HG02884 (cell line): Measurements from ENCODE around the gene ACVR1.
"Not testable (repeated sequence)": the region's sequence is repeated elsewhere in the genome, so short reads cannot be mapped to it uniquely, and the experiment has no call there.

ENCODE experiments used
- ATAC-seq: cut with Tn5 transposase; IDR thresholded peaks from one replicate; pipeline ENCODE4 v1.9.1; 2021; ENCODE audit warnings: mild to moderate bottlenecking, moderate library complexity; ENCODE audit not compliant: unreplicated experiment

Gene ACVR1

DNA sequence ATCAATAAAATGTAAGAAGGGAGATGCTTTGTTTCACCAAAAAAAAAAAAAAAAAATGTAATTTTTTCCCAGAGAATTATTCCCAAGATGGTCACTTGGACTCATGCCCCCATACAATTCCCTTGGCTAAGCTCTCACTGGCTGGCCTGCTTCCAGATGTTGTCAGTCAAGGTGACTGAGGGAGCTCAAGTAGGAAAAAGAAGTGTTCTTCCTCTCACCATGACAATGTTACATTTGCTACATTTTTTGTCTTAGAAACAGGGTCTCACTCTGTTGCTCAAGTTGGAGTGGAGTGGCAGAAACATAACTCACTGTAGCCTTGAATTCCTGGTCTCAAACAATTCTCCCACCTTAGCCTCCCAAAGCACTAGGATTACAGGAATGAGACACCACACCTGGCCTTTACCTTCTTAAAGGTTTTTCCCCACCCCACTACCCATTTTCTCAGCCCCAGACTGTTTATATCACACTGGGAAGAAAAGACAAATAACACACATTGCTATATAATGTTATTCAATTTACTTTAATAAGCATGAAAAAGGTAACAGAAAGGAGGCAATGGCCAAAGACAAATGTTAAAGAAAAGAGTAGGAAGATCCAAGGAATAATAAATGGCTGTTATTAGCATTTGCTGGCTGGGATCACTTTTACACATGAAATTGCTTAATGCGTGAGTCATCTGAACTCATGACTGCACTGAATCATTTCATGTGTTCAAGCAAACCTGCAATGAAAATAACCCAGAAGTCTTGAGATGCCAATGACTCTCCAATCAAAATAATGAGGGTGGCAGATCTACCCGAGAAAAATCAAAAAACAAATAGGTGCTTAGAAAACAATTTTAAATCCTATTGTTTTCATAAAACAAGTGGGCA is 45.2 kb downstream of the ACVR1 start:
- ATAC-seq: no peak

DNA sequence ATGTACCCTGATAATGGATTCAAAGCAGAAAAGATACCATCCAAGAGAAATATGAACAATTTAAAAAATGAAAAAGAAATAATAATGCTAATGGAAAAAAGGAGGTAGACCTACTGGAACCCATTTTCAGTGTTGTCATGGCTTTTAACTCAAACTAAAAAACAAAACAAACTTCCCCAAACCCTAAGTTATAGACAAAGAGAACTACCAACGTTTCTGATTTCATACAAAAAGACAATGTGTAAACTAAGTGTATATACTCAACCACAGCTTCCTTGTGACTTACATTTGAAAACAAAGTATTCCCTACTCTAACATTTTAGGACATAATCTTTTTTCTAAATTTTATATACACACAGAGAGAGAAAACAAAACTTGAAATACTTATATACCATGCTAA is 45.9 kb downstream of the ACVR1 start:
- ATAC-seq: no peak

DNA sequence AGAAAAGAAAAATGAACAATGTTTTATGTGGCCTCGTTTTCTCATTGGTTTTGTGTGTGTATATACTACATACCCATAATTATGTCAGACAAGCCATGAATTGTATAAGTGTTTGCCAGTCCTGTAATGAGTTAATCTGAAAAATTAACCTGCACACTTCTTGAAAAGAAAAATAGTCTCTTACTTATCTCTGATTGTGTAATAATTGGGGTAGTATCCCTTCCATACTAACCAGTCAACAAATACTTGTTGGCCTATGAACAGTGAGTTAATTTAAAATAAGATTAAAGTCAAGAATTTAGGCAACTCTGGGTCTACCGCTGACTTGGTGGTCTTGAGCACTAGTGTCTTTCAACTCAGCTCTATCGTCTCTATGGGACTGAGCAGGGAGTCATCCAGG is 48.8 kb downstream of the ACVR1 start:
- no peak for ATAC-seq

DNA sequence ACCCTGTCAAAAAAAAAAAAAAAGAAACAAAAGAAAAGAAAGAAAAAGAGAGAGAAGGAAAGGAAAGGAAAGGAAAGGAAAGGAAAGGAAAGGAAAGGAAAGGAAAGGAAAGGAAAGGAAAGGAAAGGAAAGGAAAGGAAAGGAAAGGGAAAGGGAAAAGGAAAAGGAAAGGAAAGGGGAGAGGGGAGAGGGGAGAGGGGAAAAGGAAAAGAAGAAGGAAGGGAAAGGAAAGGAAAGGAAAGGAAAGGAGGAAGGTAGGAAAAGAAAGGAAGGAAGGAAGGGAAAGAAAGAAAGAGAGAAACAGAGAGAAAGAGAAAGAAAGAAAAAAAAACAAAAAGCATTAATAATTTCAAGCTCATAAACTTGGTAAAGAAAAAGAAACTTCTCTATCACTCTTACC is 49.5 kb downstream of the ACVR1 start:
- ATAC-seq: not testable (repeated sequence)

DNA sequence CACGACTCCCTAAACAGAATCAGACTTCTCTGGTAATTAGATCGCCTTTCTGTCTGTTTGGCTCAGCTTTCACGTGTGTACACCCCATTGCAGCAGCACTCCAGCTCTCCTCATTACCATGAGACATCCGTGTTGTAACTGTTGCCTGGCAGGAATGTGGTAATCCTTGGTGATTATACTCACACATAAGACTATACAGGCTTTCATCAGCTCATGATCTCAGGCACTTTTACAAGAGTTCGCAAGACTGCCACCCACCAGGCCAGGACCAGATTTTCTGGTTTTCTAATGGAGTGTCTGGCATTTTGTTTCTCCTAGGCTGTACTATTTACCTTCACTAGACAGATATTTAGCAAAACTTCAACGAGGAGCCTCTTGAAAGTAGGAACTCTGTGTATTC is 50.2 kb downstream of the ACVR1 start:
- ATAC-seq: no peak

- no peak for ATAC-seq
Observed at GRCh38 chr2:157822993-157823392, 53.1 kb downstream of the ACVR1 start.

DNA sequence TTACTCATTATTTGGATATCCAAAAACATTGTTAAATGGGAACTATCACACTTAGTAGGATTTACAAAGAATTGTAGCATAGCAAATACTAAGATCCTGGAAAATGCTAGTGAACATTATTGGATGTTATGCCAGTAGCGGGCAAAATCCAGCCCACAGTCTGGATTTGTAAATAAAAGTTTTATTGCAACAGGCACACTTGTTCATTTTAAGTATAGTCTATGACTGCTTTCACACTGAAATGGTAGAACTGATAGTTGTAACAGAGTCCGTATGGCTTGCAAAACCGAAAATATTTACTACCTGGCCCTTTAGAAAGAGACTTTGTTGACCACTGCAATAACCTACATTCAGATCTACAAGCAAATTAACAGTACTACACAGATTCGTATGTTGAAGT is 53.6 kb downstream of the ACVR1 start:
- ATAC-seq: no peak

DNA sequence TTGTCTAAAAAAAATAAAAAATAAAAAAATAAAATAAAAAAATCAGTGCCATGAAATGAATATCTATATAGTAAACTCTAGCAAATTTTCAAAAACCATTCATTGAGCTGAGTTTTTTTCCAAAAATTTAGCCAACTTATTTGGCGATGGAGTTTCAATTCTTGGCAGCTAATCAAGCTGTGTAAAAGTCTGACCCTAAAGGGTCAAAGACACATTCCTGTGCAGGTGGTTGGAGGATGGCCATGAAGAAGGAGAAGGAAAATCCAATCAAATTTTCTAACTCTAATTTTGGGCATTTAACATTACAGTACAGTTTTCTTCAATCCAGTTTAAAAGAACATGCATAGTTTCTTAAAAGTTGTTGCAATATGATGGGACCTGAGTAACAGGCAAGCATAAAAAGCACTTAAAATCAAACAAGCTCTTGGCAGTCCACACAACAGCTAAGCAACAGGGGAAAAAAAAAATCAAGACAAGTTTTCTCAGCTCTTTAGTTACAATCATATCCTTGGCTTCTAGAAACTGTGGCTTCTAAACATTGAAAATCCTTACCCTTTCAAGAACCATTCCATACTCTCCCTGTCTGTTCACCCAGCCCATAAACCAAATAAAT is 54.5 kb downstream of the ACVR1 start:
- no peak for ATAC-seq

- ATAC-seq: no peak
Observed at GRCh38 chr2:157820193-157820592, 55.9 kb downstream of the ACVR1 start.

- no peak for ATAC-seq
Observed at GRCh38 chr2:157819761-157820160, 56.4 kb downstream of the ACVR1 start.

DNA sequence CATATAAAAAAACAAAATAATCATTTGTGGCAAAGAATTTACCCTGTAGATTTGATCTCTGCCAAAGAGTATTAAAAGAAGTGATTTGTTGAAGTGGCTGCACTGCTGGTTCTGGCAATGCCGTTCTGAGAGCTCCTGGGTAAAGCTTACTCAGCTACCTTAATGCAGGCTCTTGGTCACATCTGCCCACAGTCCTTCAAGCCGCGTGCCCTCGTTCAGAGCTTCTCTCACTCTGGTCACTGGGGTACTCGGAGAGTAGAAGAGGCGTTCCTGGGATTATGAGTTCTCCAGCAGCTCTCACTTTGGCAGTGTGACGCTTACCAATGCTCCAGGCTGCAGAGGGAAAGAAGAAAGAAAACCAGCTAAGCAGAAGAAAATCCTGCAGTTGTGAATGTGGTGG is 57.9 kb downstream of the ACVR1 start:
- ATAC-seq: no peak

- ATAC-seq: no peak
Observed at GRCh38 chr2:157815421-157815820, 60.7 kb downstream of the ACVR1 start.

GRCh38 chr2:157813467-157813866 is 62.7 kb downstream of the ACVR1 start:
- no peak for ATAC-seq

- no peak for ATAC-seq
Observed at GRCh38 chr2:157810037-157810436, 66.1 kb downstream of the ACVR1 start.

GRCh38 chr2:157809212-157809611 is 66.9 kb downstream of the ACVR1 start:
- ATAC-seq: no peak

DNA sequence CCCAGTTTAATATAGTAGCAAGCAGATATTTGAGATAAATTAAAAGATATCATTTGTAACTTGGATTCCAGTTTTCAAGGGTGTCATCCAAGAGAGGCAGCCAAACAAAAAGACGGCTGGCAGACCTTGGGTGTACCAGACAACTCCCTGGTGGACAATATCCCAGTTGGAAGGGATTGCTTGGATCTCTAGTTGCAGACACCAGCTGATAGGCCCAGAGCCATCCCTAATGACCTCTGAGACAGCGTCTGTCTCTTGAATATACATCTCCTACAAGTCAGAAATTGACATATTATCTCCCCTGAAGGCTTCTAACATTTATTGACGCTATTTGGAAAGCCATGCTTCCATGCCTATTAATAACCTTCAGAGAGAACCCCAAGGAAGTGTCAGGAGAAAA is 67.7 kb downstream of the ACVR1 start:
- ATAC-seq: no peak

DNA sequence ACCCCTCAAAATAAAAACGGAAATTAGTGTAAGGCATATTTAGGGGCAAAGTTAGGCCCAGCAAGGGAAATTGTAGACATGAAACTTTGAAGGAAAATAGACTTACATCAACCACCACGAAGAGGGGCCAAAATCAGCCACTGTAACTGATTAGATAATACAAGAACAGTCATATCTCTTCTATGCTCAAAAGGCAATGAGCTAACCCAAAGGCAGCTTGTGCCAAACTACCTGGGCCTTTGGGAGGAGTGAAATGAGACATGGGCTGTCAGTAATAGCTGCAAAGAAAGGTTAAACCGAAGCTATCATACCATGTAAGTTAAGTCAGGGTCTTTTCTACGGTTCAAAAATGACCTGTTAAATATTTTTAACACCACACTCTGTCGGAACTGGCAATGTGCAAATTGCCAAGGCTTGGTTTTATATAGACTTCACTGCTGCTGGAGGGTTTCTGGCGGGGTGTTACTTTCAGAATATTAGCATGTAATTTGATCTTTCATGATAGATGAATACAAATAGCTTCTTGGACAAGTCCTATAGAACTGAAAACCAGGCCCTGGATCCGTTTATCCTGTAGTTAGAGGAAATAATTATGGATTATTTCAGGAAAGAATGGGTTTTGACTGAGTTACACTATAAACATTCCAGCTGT is 69.6 kb downstream of the ACVR1 start:
- no peak for ATAC-seq

- no peak for ATAC-seq
Observed at GRCh38 chr2:157805519-157805918, 70.6 kb downstream of the ACVR1 start.

DNA sequence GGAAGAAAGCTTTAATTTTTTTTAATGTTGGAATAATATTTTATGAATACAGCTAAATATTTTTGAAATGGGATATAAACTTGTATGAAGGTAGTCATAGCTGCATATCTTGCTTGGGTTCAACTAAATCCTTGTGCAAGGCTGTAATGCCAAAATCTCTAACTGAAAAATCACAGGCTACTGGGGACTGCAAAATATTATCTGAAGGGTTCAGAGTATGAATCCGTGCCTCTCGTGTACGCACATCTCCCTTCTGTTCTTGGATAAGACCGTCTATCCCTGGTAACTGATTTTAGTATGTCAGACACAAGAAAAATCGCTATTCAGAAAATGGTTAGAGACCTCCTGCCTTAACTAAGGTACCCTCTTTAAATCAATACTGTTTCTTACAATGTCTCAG is 71.8 kb downstream of the ACVR1 start:
- no peak for ATAC-seq

- no peak for ATAC-seq
Observed at GRCh38 chr2:157803952-157804351, 72.2 kb downstream of the ACVR1 start.

- ATAC-seq: no peak
Observed at GRCh38 chr2:157803476-157803875, 72.7 kb downstream of the ACVR1 start.
